ENCODE measurements around the gene CIAO1. TPM values are rescaled to one million over a fixed set of nuclear protein-coding genes. Genes with fewer than 3 reads are reported as not detected.

CIAO1 gene
- total and polyA plus RNA-seq, 2 of the 4 experiments (the other 2 are of a cell fraction) = 81.1 to 94.3 TPM

GRCh38 chr2:96317584-96317997 is 51.6 kb downstream of the CIAO1 start:
- no peak overlapping the region for H4K5ac ChIP-seq (ENCODE audit: low read depth, low read length)
- H2BK20ac ChIP-seq (ENCODE audit: low read depth, low read length) = no peak overlapping the region
- H3K56ac ChIP-seq (ENCODE audit: extremely low read depth, insufficient read depth, low read length) = no peak overlapping the region
- intact Hi-C loops (cut with micrococcal nuclease) (no loop called here), in situ Hi-C loops (cut with MboI; ENCODE audit: low sequenced_read_pairs) (no loop called here), dilution Hi-C loops (cut with HindIII; ENCODE audit: low sequenced_read_pairs, unreplicated experiment) (no loop called here)
- 83% methylated on average over 2 of the region's 4 CpGs; no CpG with 5 or more reads in 1 of the 2 experiments for WGBS, 2 experiments (ENCODE audit: extremely low coverage in 2 of 2, insufficient read length in 1 of 2)
- H4K20me1 ChIP-seq (ENCODE audit: insufficient read depth, low read length) = no peaks in the 10 kb centered on the region
- no TSS peak for BruUV-seq (replicated peaks)
- H3K18ac ChIP-seq (ENCODE audit: low read depth, low read length) = no peak overlapping the region
- H3K27me3 ChIP-seq (ENCODE audit: control insufficient read depth, insufficient read depth, low read length) = peaks cover 3% of the 10 kb centered on the region; the same call in 1 of the 2 replicates
- no peak overlapping the region for H2AFZ ChIP-seq (replicated peaks; ENCODE audit: low read length, poor library complexity)
- H2AK5ac ChIP-seq (ENCODE audit: low read depth, low read length) = no peak overlapping the region
- no peak overlapping the region for H3K27ac ChIP-seq (ENCODE audit: insufficient read depth, low read length)
- H3K14ac ChIP-seq (replicated peaks; ENCODE audit: low read depth, low read length) = no peak overlapping the region
- no peaks in the 10 kb centered on the region for H3K79me1 ChIP-seq (ENCODE audit: low read depth in 1 of 2, low read length in 2 of 2)
- no peak overlapping the region for H3K9ac ChIP-seq (ENCODE audit: low read depth, low read length)
- H4K91ac ChIP-seq (ENCODE audit: insufficient read depth, low read depth, low read length) = no peak overlapping the region
- H2BK5ac ChIP-seq (ENCODE audit: low read depth, low read length, poor library complexity, severe bottlenecking) = no peak overlapping the region
- ChIA-PET CTCF (no interaction called here), POLR2A (ENCODE audit: unreplicated experiment) (interaction anchor here (0.8 kb wide), 1 partner anchor 551 kb away, joined by 3 read pairs; no protein-coding TSS in a partner anchor)
- H3K9me1 ChIP-seq (ENCODE audit: insufficient read depth, low read length) = peaks cover 17% of the 10 kb centered on the region
- H3K4me3 ChIP-seq (ENCODE audit: insufficient read depth, low read depth, low read length) = no peak overlapping the region
- H3K4me2 ChIP-seq (ENCODE audit: low read depth, low read length) = no peak overlapping the region
- H2BK120ac ChIP-seq (ENCODE audit: low read depth, low read length) = no peak overlapping the region
- no peak overlapping the region for H3K4ac ChIP-seq (ENCODE audit: low read depth, low read length)
- DNase-seq = no peak
- TF ChIP-seq MAZ (IDR thresholded peaks at IDR 0.05; ENCODE audit: borderline replicate concordance, low read depth, low read length) = no peak
- TF ChIP-seq RAD21 (IDR thresholded peaks at IDR 0.05; ENCODE audit: low read length) = no peak
- TF ChIP-seq FOS (IDR thresholded peaks at IDR 0.05; ENCODE audit: low read depth, low read length) = no peak
- TF ChIP-seq CTCF (conservative IDR thresholded peaks at IDR 0.05; ENCODE audit: low read depth, low read length) = no peak
- no peak for TF ChIP-seq ELK1 (IDR thresholded peaks at IDR 0.05; ENCODE audit: borderline replicate concordance, low read depth, low read length)
- TF ChIP-seq RCOR1 (IDR thresholded peaks at IDR 0.05; ENCODE audit: insufficient replicate concordance, low read length) = no peak
- TF ChIP-seq CEBPB (IDR thresholded peaks at IDR 0.05; ENCODE audit: low read depth, low read length) = no peak
- no peak for TF ChIP-seq MAFK (IDR thresholded peaks at IDR 0.05; ENCODE audit: low read depth, low read length)
- no peak for ATAC-seq (ENCODE audit: low read depth)
- H3K36me3 ChIP-seq (ENCODE audit: control insufficient read depth, insufficient read depth, low read length) = no peaks in the 10 kb centered on the region
- no peaks in the 10 kb centered on the region for H3K9me3 ChIP-seq (ENCODE audit: control insufficient read depth, insufficient read depth, low read length)
- H2AK9ac ChIP-seq (replicated peaks; ENCODE audit: low read depth, low read length, poor library complexity) = no peak overlapping the region
- no peak overlapping the region for H2BK15ac ChIP-seq (ENCODE audit: low read depth, low read length)
- no peak overlapping the region for H4K8ac ChIP-seq (ENCODE audit: low read depth in 2 of 2, low read length in 2 of 2)
- H3K23ac ChIP-seq (ENCODE audit: low read depth, low read length) = no peak overlapping the region
- H3K4me1 ChIP-seq (ENCODE audit: control insufficient read depth, insufficient read depth, low read length) = peaks cover 12% of the 10 kb centered on the region

Data from IMR-90 (cell line).